Left renal pelvis (tissue), 4 donors: Measurements from ENCODE around the gene ZNF865. TPM values are rescaled to one million over a fixed set of nuclear protein-coding genes. Genes with fewer than 3 reads are reported as not detected.
A peak's percentile ranks its signal among the peaks of the same experiment; 100 is the strongest.
"Not testable (repeated sequence)": the region's sequence is repeated elsewhere in the genome, so short reads cannot be mapped to it uniquely, and the experiment has no call there.

Experiments used
- DNase-seq, 4 donors: peaks; one replicate each; pipeline ENCODE4 v3.0.0-alpha.2; 2013; ENCODE audit warnings: low read depth in 4 of 4, low spot score in 3 of 4
- polyA plus RNA-seq, 4 donors: library from polyadenylated mRNA; unstranded; fragments of 120-200 nt; gene quantifications; one replicate each; pipeline ENCODE4 v1.2.1, GENCODE V29; 2013; ENCODE audit not compliant: insufficient read length in 4 of 4

ZNF865 gene
- 10 to 100 TPM in 1 of 4 donors, 1 to 10 TPM in 3; 6.8 to 13.0 (median 7.9) TPM for polyA plus RNA-seq

DNA sequence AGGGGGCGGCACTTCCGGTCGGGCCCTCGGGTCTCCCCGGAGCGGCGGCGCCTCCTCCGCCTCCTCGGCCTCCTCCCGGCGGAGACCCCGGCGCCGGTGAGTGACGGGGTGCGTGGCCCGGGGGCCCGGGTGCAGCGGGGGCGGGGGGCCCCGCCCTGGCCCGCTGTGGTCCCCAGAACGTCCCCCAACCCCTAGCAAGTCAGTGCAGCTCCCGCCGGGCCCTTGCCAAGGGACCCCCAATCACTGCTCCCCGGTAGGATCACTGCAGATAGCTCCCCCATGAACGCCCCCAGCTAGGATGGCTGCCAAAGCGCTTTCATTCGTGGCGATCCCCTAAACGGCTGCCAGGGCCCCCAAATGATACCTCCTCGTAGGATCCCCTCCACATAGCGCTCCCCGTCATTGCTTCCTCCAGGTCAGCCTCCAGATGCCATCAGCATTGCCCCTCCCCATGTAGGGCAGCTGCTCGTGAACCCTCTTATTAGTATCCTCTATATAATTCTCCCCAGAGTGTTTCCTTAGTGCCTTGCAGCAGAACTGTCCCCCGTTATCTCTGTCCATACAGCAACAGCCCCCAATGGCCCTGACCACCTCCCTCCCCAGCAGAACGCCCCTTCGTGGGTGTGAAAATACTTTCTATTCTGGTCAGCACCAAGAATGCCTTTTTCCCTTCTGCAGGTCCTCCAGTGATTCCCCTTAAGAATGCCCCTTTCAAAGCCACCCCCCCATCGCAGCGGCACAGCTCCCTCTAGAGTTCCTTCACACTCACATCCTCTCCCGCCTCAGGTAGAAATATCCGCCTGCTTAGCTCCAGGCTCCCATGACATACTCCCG lies at the start of gene ZNF865:
Gene ZNF865 (plus strand): TSS at position 11 of the 834 bp plus-strand sequence. CDS start 7,972 bp downstream, outside the sequence.
- peak in 1 of 4 donors; percentile 59 for DNase-seq

DNA sequence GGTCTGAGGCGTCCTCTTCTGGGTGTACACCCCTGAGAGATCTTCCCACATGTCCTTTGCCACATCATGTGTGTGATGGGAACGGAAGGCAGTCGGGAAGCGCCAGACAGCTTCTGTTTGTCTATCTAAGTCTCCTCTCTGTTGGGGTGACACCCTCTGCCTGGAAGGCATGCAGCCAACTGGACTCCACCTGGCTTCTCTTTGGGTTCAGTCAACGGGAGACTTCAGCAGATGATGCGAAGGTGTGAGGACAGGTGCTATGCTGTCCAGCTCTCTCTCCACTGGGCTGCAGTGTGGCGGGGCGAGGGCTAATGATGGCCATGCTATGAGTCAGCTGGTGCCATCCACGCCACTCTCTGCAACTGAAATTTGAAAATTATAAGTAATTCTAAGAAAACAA lies 45.8 kb upstream of the ZNF865 start:
- DNase-seq: no peak

DNA sequence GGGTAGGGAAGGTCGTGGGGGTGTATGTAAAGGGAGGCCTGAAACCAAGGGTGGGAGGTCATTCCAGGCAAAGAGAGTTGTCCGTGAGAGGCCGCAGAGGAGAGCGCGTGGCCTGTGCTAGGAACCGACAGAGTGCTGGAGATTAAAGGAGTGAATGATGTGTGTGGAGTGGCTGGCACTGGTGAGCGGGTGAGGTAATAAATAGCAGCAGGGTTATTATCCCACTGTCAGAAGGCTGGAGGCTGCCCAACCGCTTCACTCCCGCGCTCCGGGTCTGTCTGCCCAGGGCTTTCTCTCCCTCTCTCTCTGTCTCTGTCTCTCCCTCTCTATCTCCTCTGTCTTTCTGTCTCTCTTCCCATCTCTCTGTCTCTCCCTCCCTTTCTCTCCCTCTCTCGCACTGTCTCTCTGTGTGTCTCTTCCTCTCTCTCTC lies 42.2 kb upstream of the ZNF865 start:
- DNase-seq: no peak

- DNase-seq: no peak
Observed at GRCh38 chr19:55566823-55567222, 38.6 kb upstream of the ZNF865 start.

DNA sequence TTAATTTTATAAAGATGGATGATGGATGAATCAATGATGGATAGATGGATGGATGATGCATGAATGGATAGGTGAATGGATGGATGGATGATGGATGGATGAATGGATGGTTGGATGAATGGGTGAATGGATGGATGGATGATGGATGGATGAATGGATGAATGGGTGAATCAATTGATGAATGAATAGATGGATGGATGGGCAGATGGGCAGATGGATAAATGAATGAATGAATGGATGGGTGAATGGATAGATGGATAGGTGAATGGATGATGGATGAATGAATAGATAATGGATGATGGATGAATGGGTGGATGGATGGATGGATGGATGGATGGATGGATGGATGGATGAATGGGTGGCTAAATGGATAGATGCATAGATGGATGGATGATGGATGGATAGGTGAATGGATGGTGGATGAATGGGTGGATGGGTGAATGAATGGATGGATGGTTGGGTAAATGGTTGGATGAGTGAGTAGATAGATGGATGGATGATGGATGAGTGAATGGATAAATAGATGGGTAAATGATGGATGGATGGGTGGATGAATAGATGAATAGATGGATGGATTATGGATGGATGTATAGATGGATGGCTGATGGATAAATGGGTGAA lies 37.6 kb upstream of the ZNF865 start:
- no peak for DNase-seq

GRCh38 chr19:55569477-55569876 lies 36.0 kb upstream of the ZNF865 start:
- not testable (repeated sequence) for DNase-seq

- not testable (repeated sequence) for DNase-seq
Observed at GRCh38 chr19:55573929-55574328, 31.5 kb upstream of the ZNF865 start.

DNA sequence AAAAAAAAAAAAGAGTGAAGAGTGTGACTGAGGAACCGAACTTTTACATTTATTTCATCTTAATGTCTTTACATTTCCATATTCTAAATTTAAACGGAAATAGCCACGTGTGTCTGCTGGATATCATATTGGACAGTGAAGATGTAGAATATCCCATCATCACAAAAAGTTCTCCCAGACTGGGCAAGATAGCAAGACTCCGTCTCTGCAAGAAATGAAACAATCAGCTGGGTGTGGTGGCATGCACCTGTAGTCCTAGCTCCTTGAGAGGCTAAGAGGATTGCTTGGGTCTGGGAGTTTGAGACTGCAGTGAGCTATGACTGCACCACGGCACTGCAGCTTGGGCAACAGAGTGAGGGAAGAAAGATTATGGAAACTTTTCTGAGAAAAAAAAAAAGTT lies 28.7 kb upstream of the ZNF865 start:
- no peak for DNase-seq

GRCh38 chr19:55578031-55578760 lies 27.3 kb upstream of the ZNF865 start:
- DNase-seq: no peak

DNA sequence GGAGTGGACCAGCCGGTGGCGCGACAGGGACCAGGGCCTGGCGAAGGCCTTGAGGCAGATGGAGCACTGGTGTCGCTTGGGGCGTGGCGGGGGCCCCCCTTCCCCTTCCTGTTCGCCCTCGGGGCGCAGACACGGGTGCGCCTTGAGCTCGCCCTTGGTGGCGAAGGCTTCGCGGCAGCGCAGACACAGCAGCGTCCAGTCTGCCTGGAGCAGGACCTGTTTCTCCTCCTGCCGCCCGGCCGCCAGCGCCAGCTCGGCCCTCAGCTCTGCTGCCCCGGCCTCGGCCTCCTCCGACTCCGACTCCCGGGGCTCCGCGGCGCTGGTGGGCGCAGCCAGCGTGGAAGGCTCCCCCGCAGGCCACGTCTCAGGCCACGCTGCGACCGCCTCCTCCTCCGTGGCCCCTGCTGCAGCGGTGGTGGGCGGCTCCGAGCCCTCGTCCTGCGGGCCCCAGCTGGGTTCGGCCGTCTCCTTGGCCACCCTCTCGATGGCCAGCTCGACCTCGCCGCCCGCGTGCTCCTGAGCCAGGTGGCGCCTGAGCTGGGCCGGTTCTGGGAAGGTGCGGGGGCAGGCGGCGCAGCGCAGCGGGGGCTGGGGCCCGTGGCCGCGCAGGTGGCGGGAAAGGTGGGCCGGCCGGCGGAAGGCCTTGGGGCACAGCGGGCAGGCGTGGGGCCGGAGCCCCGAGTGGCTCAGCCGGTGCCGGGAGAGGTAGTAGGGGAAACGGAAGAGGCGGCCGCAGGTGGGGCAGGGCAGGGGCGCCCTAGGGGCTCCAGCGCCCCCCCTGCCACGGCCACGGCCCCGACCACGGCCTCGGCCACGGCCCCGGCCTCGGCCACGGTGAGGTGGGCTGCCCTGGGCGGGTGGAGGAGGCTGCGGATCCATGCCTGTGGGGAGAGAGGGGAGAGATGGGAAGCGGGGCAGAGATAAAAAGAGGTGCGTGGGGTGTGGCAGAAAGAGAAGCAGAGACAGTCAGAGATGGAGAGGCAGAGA lies 26.4 kb upstream of the ZNF865 start:
- DNase-seq: no peak

GRCh38 chr19:55579766-55580621 lies 25.5 kb upstream of the ZNF865 start:
- no peak for DNase-seq

GRCh38 chr19:55580628-55581144 lies 24.8 kb upstream of the ZNF865 start, which contains the start of gene ZNF579:
ZNF579 (minus strand) TSS chr19:55580848; CDS start chr19:55579639, 1,209 bp downstream.
- DNase-seq: peak in 2 of 4 donors; percentile 80 to 87

DNA sequence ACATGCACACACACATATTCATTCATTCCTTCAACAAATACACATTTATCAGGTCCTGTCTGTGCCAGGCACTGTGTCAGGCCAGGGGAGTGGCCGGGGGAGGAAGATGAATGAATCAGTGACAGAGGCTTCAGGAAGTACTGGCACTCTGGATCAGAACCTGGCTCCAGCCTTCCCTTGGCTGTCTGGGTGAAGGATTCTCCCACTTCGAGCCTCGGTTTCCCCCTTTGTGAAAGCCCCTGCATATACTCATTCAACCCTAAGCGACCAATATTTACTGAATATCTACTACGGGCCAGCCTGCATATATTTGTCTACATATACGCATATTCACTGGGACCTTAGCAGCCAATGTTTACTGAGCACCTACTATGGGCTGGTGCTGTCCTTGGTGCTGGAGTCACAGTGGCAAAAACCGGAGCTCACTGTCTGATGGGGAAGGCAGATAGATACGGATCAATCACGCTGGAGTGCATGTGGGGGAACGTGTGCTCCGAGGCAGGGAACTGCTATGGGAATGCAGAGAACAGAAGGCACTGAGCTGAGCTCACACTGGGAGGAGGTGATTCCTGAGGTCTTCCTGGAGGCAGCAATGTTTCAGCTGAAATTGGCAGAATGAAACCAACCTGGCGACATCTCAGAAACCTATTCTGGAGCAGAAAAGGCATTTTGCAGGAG lies 24.2 kb upstream of the ZNF865 start:
- DNase-seq: no peak

DNA sequence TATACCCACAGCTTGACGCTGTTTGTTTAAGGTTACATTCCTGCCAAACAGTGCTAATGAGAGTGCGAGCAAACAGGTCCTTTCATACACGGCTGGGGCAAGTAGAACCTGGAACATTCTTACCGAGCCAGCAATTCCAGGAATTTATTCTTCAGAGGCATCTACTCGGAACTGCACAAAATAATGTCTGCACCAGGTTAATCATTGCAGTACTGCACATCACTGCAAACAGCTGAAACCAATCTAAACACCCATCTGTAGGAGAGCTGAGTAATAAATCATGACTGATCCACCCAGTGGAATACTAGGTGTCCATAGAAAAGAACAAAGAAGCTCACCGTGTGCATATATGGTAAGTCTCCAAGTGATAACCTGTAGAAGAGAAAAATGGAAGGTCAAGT lies 23.6 kb upstream of the ZNF865 start:
- no peak for DNase-seq

DNA sequence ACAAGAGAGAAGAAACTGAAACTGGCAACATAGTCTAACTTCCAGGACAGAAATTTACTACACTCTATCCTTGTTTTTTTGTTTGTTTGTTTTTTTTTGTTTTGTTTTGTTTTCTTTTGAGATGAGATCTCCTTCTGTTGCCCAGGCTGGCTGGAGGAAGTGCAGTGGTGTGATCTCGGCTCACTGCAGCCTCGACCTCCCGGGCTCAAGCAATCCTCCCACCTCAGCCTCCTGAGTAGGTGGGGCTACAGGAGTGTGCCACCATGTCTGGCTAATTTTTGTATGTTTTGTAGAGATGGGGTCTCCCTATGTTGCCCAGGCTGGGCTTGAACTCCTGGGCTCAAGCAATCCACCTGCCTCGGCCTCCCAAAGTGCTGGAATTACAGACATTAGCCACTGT lies 23.2 kb upstream of the ZNF865 start:
- DNase-seq: not testable (repeated sequence)

DNA sequence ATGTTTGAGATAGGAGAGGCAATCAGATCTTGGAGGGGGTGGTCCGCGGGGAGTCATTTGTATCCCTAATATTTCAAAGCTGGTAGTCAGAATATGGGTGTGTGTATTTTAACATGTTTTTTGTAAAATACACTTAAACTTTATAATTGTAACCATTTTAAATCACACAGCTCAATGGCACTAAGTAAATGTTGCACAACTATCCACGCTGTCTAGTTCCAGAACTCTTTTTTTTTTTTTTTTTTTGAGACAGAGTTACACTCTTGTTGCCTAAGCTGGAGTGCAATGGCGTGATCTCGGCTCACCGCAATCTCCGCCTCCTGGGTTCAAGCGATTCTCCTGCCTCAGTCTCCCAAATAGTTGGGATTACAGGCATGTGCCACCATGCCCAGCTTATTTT lies 21.6 kb upstream of the ZNF865 start:
- DNase-seq: not testable (repeated sequence)

- no peak for DNase-seq
Observed at GRCh38 chr19:55584871-55585270, 20.6 kb upstream of the ZNF865 start.

DNA sequence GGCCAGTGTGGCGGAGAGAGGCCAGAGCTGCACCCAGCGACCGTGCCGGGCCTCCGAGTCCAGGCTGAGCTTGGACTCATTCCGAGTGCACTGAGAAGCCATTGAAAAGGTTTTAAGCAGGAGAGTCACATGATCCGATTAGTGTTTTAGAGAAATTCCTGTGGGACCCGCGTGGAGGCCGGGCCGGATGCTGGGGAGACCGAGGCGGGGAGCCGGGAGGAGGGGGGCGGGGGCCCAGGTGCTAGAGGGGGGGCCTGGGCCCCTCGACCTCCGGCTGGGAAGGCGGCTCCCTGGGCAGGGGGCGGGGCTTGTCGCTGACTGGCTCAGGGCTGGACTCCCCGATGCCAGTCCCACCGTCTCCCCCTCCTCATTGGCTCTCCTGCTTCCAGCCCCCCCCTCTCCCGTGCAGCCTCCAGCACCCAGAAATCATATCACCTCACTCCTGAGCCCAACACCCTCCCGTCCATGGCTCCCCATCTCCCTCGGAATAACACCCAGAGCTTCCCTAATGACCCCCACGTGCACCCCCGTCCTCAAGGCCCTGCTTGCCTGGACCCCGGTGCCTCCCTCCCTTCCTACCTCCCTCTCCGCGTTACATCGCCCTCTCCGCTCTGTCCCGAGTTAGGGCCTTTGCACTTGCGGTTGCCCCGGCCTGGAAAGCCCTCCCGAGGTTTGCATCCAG lies 19.6 kb upstream of the ZNF865 start:
- DNase-seq: peak in 2 of 4 donors; percentile 76 to 77
